ENCODE results near the gene TUBA1B. TPM values are rescaled to one million over a fixed set of nuclear protein-coding genes. Genes with fewer than 3 reads are reported as not detected.

TUBA1B gene
- total RNA-seq, 3 donors from 2014 or later = 329 to 646 (median 567) TPM

GRCh38 chr12:49100380-49100779 lies 30.8 kb downstream of the TUBA1B start:
- Histone ChIP-seq H3K9me3 (no peaks in the 10 kb centered on the region), H3K4me3 (no peak overlapping the region), H3K27ac (no peak overlapping the region), H3K36me3 (peaks cover 17% of the 10 kb centered on the region), H3K4me1 (no peaks in the 10 kb centered on the region), H3K27me3 (no peaks in the 10 kb centered on the region)
- no peak for DNase-seq (ENCODE audit: low spot score in 2 of 2)
- intact Hi-C loops (cut with DNase I; ENCODE audit: low total_unique reads) = loop anchor here (10.0 kb wide), 1 partner anchor 144 kb away; no protein-coding TSS in a partner anchor
- TF ChIP-seq, protein P1, sequence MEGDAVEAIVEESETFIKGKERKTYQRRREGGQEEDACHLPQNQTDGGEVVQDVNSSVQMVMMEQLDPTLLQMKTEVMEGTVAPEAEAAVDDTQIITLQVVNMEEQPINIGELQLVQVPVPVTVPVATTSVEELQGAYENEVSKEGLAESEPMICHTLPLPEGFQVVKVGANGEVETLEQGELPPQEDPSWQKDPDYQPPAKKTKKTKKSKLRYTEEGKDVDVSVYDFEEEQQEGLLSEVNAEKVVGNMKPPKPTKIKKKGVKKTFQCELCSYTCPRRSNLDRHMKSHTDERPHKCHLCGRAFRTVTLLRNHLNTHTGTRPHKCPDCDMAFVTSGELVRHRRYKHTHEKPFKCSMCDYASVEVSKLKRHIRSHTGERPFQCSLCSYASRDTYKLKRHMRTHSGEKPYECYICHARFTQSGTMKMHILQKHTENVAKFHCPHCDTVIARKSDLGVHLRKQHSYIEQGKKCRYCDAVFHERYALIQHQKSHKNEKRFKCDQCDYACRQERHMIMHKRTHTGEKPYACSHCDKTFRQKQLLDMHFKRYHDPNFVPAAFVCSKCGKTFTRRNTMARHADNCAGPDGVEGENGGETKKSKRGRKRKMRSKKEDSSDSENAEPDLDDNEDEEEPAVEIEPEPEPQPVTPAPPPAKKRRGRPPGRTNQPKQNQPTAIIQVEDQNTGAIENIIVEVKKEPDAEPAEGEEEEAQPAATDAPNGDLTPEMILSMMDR (IDR thresholded peaks at IDR 0.05) = no peak
- no peak for TF ChIP-seq POLR2AphosphoS5 (IDR thresholded peaks at IDR 0.05)
- TF ChIP-seq POLR2A (IDR thresholded peaks at IDR 0.05) = no peak

DNA sequence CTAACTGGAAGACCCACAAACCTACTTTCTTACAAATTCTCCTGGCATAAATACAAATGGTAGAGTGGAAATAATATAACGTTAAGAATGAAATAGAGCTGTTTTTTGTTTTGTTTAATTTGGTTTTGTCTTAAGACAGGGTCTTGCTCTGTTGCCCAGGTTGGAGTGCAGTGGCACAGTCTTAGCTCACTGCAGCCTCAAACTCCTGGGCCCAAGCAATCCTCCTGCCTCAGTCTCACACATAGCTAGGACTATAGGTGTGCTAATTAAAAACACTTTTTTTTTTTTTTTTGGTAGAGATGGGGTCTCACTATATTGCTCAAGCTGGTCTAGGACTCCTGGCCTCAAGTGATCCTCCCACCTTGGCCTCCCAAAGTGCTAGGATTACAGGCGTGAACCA lies 32.5 kb downstream of the TUBA1B start:
- peaks cover 6 to 11% of the 10 kb centered on the region in 2 donors for H3K27me3 ChIP-seq
- no peak overlapping the region for H3K27ac ChIP-seq
- no peak for DNase-seq (ENCODE audit: low spot score in 2 of 2)
- H3K4me1 ChIP-seq = peaks cover 8 to 12% of the 10 kb centered on the region in 2 donors
- peaks cover 17% of the 10 kb centered on the region for H3K36me3 ChIP-seq
- TF ChIP-seq POLR2A (IDR thresholded peaks at IDR 0.05) (no peak), POLR2AphosphoS5 (IDR thresholded peaks at IDR 0.05) (no peak)
- TF ChIP-seq, protein P1 (IDR thresholded peaks at IDR 0.05) = no peak
- no peaks in the 10 kb centered on the region for H3K9me3 ChIP-seq
- no peak overlapping the region for H3K4me3 ChIP-seq
- intact Hi-C loops (cut with DNase I; ENCODE audit: low total_unique reads) = no loop called here

DNA sequence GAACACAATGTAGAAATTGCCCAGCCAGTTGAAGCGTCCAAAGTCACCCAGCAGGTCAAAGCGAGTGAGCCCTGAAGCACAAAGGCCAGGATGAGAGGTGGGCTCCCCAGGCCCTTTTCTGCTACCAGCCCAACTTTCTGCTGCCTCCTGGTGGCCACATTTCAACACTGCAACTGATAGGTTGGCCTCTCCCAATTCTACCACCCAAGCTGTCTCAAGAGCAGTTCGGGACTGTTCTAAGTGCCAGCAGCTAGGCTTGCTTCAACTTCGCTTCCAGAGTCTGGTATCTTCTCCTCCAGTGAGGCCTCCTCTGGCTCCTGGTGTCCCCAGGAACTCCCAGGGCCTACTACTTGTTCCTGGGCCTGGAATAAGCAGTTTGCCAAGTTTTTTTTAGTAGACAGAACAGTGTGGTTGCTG lies 33.2 kb downstream of the TUBA1B start:
- no peak overlapping the region for H3K4me3 ChIP-seq
- H3K27ac ChIP-seq = no peak overlapping the region
- peaks cover 17% of the 10 kb centered on the region for H3K36me3 ChIP-seq
- no peaks in the 10 kb centered on the region for H3K9me3 ChIP-seq
- H3K27me3 ChIP-seq = peaks cover 6 to 16% of the 10 kb centered on the region in 2 donors
- intact Hi-C loops (cut with DNase I; ENCODE audit: low total_unique reads) = no loop called here
- no peak for DNase-seq (ENCODE audit: low spot score in 2 of 2)
- peaks cover 8 to 12% of the 10 kb centered on the region in 2 donors for H3K4me1 ChIP-seq
- TF ChIP-seq POLR2AphosphoS5 (IDR thresholded peaks at IDR 0.05) (no peak), POLR2A (IDR thresholded peaks at IDR 0.05) (no peak)
- TF ChIP-seq, protein P1 (IDR thresholded peaks at IDR 0.05) = peak; percentile 61 to 70 (median 61)

- H3K4me3 ChIP-seq = no peak overlapping the region
- peaks cover 17% of the 10 kb centered on the region for H3K36me3 ChIP-seq
- intact Hi-C loops (cut with DNase I; ENCODE audit: low total_unique reads) = no loop called here
- no peak overlapping the region for H3K27ac ChIP-seq
- TF ChIP-seq, protein P1 (IDR thresholded peaks at IDR 0.05) = no peak
- no peak for TF ChIP-seq POLR2AphosphoS5 (IDR thresholded peaks at IDR 0.05)
- TF ChIP-seq POLR2A (IDR thresholded peaks at IDR 0.05) = no peak
- peaks cover 8 to 14% of the 10 kb centered on the region in 2 donors for H3K4me1 ChIP-seq
- no peaks in the 10 kb centered on the region for H3K9me3 ChIP-seq
- H3K27me3 ChIP-seq = peaks cover 6 to 23% of the 10 kb centered on the region in 2 donors
- DNase-seq (ENCODE audit: low spot score in 2 of 2) = no peak
Observed at GRCh38 chr12:49097381-49097780, 33.8 kb downstream of the TUBA1B start.

- no peak for DNase-seq (ENCODE audit: low spot score in 2 of 2)
- Histone ChIP-seq H3K4me3 (peak overlapping the region in 2 of 3 donors; percentile 32 to 62), H3K36me3 (peaks cover 4% of the 10 kb centered on the region), H3K4me1 (peaks cover 15 to 21% of the 10 kb centered on the region in 2 donors), H3K9me3 (no peaks in the 10 kb centered on the region), H3K27ac (no peak overlapping the region), H3K27me3 (peaks cover 11 to 45% of the 10 kb centered on the region in 2 donors)
- TF ChIP-seq POLR2AphosphoS5 (IDR thresholded peaks at IDR 0.05) (no peak), POLR2A (IDR thresholded peaks at IDR 0.05) (no peak)
- TF ChIP-seq, protein P1 (IDR thresholded peaks at IDR 0.05) = no peak
- intact Hi-C loops (cut with DNase I; ENCODE audit: low total_unique reads) = no loop called here
Observed at GRCh38 chr12:49094975-49095365, 36.2 kb downstream of the TUBA1B start.

Measured in breast epithelium (tissue), 4 donors.